HFF-Myc (cell line): Measurements from ENCODE around the gene FAM111B.
"Not testable (repeated sequence)": the region's sequence is repeated elsewhere in the genome, so short reads cannot be mapped to it uniquely, and the experiment has no call there.

Source experiments
- DNase-seq: peaks from one replicate; pipeline ENCODE4 v3.0.0-alpha.2; 2011; ENCODE audit warnings: low read depth; ENCODE audit errors: extremely low read depth
- H3K4me3 ChIP-seq: replicated peaks from 2 replicates; pipeline ENCODE4 v1.5.1; 2011; ENCODE audit warnings: low read depth, mild to moderate bottlenecking, control low read depth, low read length
- TF ChIP-seq, protein P1 (sequence below): IDR thresholded peaks from 2 replicates; pipeline ENCODE4 v1.5.1; 2012; ENCODE audit warnings: mild to moderate bottlenecking, low read depth, low read length, control low read depth; ENCODE audit errors: missing control alignments

FAM111B gene

GRCh38 chr11:59106363-59107336, at the start of gene FAM111B:
FAM111B (plus strand) TSS chr11:59107237; CDS start chr11:59109626, 2,389 bp downstream.
- DNase-seq: peak; percentile 85
- TF ChIP-seq, protein P1, sequence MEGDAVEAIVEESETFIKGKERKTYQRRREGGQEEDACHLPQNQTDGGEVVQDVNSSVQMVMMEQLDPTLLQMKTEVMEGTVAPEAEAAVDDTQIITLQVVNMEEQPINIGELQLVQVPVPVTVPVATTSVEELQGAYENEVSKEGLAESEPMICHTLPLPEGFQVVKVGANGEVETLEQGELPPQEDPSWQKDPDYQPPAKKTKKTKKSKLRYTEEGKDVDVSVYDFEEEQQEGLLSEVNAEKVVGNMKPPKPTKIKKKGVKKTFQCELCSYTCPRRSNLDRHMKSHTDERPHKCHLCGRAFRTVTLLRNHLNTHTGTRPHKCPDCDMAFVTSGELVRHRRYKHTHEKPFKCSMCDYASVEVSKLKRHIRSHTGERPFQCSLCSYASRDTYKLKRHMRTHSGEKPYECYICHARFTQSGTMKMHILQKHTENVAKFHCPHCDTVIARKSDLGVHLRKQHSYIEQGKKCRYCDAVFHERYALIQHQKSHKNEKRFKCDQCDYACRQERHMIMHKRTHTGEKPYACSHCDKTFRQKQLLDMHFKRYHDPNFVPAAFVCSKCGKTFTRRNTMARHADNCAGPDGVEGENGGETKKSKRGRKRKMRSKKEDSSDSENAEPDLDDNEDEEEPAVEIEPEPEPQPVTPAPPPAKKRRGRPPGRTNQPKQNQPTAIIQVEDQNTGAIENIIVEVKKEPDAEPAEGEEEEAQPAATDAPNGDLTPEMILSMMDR: no peak
- H3K4me3 ChIP-seq: peak within 1 kb of the TSS; percentile 48

DNA sequence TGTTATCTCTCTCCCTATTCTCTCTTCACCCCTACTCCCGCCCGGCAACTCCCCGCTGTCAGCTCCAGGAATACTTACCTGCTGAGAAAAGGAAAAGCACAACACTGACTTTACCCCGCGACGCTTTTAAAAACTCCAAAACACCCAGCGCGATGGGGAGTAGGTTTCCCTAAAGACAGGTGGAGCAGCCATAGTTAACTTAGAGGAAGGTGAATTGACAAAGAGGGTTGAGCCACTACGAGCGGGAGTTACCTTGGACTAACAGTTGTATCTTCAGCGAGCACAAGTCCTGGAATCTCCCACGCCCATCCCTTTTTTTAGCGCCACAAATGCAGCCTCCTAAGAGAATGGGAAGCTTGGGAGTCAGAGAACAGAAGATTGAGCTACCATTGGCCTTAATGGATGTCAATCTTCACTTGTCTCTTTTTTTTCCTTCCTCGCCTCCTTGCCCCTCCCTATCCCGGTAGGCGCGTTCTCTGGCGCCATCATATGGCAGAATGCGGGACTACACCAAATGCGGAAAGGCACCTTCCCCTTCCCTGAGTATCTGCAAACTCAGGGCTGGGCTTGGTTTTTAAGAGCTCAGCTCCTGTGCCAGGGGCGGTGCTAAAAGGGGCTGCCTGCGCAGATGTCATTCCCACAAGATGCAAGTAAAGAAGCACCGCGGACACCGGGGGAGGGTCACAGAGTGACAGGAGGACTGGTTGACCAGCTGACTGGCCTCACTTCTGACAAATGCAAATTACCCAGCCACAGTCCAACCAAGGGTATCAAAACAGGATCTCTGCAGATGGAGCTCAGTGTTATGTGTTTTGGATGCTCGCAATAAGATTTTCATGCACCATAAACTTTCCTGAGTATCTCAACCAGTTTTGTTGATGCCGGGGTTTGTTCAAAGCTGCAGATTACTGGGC, 48.7 kb upstream of the FAM111B start:
- peak; percentile 77 for DNase-seq
- not testable (repeated sequence) for H3K4me3 ChIP-seq
- TF ChIP-seq, protein P1: peak; percentile 83

GRCh38 chr11:59060096-59060495, 46.9 kb upstream of the FAM111B start:
- not testable (repeated sequence) for DNase-seq, H3K4me3 ChIP-seq

DNA sequence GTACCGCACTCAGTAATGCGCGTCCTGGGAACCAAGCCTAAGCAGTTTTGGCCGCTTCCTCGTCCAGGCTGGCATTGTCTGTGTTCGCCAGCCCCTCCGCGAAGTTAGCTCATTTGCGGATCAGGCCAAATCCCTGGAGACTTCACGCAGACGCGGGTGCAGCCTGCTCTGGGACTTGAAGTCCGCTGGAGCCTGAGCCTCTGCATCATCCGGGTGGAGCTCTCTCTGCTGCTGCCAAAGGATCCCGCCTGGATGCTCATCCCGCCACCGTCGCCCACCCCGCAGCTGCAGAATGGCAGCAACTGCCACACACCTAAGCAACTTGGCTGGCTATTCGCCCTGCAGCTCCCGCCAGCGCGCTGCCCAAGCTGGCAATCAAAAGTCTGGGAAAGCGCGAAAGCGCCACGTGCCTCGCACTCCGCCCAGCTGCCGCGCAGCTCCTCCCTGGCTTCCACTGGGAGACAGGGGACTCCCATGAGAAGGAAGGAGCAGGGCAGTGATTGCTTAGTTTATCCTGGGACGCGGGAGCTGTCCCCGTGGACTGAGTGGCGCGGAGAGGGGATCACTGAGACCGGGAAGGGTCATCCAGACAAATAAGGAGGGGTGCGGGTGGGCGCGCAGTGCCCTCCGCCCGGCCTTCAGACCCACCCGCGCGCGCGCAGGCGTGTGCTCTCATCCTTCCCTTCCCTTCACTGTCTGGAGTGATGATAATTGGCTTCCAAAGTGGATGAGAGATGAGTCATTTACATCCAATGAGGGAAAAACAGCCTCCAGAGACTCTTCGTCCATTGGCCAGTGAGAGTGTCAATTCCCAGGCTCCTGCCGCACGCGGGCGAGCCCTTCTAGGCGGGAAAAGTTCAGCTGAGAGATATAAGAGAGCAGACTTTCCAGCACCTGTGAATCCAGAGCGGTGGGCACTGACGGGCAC, 44.2 kb upstream of the FAM111B start:
- no peak for DNase-seq
- H3K4me3 ChIP-seq: no peak overlapping the region
- TF ChIP-seq, protein P1: no peak

GRCh38 chr11:59063996-59064727, 42.9 kb upstream of the FAM111B start:
- DNase-seq, H3K4me3 ChIP-seq: not testable (repeated sequence)

- TF ChIP-seq, protein P1: no peak
- DNase-seq: no peak
- no peak overlapping the region for H3K4me3 ChIP-seq
Measured at GRCh38 chr11:59069087-59069486, 38.0 kb upstream of the FAM111B start.
